ENCODE data around the gene OSTF1. TPM values are rescaled to one million over a fixed set of nuclear protein-coding genes. Genes with fewer than 3 reads are reported as not detected.

OSTF1 gene
- total RNA-seq, 1 donor from 2014 or later: 13.3 TPM

DNA sequence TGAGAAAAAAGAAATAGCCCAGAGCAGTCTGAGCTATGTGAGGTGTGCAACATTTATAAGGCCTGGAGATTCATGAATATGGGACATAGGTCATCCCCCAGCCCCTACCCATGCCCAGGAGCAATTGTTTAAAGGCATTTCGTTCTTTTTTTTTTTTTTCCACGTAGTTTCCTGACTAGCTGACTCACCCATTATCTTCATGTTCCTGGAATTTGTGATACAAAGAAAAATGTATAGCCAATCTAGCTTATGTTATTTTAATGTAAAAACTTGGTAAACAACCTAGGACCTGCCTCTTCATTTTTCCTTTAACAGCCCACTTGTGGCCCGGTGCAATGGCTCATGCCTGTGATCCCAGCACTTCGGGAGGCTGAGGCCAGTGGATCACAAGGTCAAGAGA lies 81.3 kb downstream of the OSTF1 start:
- TF ChIP-seq, protein P1, sequence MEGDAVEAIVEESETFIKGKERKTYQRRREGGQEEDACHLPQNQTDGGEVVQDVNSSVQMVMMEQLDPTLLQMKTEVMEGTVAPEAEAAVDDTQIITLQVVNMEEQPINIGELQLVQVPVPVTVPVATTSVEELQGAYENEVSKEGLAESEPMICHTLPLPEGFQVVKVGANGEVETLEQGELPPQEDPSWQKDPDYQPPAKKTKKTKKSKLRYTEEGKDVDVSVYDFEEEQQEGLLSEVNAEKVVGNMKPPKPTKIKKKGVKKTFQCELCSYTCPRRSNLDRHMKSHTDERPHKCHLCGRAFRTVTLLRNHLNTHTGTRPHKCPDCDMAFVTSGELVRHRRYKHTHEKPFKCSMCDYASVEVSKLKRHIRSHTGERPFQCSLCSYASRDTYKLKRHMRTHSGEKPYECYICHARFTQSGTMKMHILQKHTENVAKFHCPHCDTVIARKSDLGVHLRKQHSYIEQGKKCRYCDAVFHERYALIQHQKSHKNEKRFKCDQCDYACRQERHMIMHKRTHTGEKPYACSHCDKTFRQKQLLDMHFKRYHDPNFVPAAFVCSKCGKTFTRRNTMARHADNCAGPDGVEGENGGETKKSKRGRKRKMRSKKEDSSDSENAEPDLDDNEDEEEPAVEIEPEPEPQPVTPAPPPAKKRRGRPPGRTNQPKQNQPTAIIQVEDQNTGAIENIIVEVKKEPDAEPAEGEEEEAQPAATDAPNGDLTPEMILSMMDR (IDR thresholded peaks at IDR 0.05; ENCODE audit: unreplicated experiment): no peak
- Mint-ChIP-seq H3K4me3 (no peak overlapping the region), H3K27me3 (ENCODE audit: low read depth) (no peaks in the 10 kb centered on the region), H3K4me1 (no peaks in the 10 kb centered on the region), H3K27ac (no peak overlapping the region), H3K9me3 (peaks cover 38% of the 10 kb centered on the region), H3K36me3 (peaks cover 31% of the 10 kb centered on the region)
- no peak for DNase-seq (ENCODE audit: low spot score in 2 of 2, unreplicated experiment in 2 of 2)

DNA sequence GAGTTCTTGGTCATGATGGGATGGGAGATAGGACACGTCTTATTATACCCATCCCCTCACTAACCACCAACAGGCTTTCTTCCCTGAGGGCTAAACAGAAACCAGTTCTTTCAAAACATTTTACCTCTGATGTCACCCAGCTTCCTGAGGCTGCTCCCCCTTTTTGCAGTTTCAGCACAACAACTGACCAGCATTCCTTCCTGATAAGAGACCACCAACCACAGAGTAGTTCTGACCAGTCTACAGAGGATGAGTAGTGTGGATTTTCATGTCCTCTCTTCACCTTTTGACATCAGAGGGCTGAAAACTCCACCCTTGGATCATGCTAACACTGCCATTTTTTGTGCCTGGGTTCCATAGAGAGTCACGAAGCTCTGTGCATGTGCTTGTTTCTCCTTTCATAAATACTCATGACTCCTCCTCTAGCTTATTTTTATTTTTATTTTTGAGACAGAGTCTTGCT lies 82.6 kb downstream of the OSTF1 start:
- Mint-ChIP-seq H3K4me3 (no peak overlapping the region), H3K4me1 (no peaks in the 10 kb centered on the region), H3K9me3 (peaks cover 25% of the 10 kb centered on the region), H3K27ac (no peak overlapping the region), H3K27me3 (ENCODE audit: low read depth) (no peaks in the 10 kb centered on the region), H3K36me3 (peaks cover 23% of the 10 kb centered on the region)
- DNase-seq (ENCODE audit: low spot score in 2 of 2, unreplicated experiment in 2 of 2): no peak
- TF ChIP-seq, protein P1 (IDR thresholded peaks at IDR 0.05; ENCODE audit: unreplicated experiment): no peak

DNA sequence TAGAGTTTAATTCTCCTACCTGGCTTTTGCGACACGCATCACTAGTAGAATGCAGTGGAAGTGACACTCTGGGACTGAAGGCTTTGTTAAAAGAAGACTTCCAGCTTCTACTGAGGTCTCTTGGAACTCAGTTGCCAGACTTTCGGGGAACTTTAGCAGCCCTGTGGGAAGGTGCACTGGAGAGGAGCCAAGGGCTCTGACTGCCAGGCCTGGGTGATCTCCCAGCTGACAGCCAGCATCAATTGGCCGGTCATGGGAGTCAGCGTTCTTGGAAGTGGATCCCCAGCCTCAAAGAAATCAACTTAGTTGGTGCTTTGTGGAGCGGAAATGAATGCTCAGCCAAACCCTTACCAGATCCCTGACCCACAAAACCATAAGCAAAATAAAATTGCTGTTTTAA lies 87.1 kb downstream of the OSTF1 start:
- H3K9me3 Mint-ChIP-seq: peaks cover 16% of the 10 kb centered on the region
- TF ChIP-seq, protein P1 (IDR thresholded peaks at IDR 0.05; ENCODE audit: unreplicated experiment): no peak
- peaks cover 5% of the 10 kb centered on the region for H3K4me1 Mint-ChIP-seq
- H3K36me3 Mint-ChIP-seq: peaks cover 3% of the 10 kb centered on the region
- no peak overlapping the region for H3K27ac Mint-ChIP-seq
- H3K27me3 Mint-ChIP-seq (ENCODE audit: low read depth): no peaks in the 10 kb centered on the region
- DNase-seq (ENCODE audit: low spot score in 2 of 2, unreplicated experiment in 2 of 2): no peak
- no peak overlapping the region for H3K4me3 Mint-ChIP-seq

DNA sequence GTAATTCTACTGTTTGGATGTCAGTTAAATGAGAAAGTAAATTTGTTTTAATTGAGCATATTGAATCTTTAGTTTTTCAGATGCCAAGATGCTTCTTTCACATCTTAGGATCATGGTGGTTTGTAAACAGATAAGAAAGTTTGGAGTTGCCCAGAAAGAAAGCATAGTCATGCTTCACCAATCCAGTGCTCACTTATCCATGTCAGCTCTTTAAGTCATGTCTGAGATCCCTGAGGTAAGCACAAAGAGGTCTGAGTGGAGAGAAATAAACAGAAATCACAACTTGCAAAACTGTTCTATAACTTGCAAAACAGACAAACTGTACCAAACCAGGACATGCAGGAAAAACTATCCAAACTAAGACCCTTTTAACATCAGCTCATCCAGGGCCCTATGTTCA lies 87.7 kb downstream of the OSTF1 start:
- Mint-ChIP-seq H3K27me3 (ENCODE audit: low read depth) (no peaks in the 10 kb centered on the region), H3K4me1 (peaks cover 5% of the 10 kb centered on the region), H3K27ac (no peak overlapping the region)

DNA sequence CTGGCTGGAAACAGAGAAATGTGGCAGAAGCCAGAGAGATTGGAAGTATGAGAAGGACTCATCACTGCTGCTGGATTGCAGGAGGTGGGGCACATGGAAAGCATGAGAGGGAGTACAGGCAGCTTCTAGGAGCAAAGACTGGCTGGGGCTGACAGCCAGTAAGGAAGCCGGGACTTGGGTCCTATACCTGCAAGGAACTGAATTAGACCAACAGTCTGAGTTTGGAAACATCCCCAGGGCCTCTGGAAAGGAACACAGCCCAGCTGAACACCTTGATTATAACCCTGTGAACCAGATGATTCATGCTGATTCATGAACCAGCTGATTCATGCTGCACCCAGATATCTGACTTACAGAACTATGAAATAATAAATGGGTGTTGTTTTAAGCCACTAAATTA lies 93.4 kb downstream of the OSTF1 start:
- no peak for DNase-seq (ENCODE audit: low spot score in 2 of 2, unreplicated experiment in 2 of 2)
- H3K27me3 Mint-ChIP-seq (ENCODE audit: low read depth): no peaks in the 10 kb centered on the region
- peaks cover 3% of the 10 kb centered on the region for H3K36me3 Mint-ChIP-seq
- no peak overlapping the region for H3K4me3 Mint-ChIP-seq
- H3K4me1 Mint-ChIP-seq: no peaks in the 10 kb centered on the region
- TF ChIP-seq, protein P1 (IDR thresholded peaks at IDR 0.05; ENCODE audit: unreplicated experiment): no peak
- no peak overlapping the region for H3K27ac Mint-ChIP-seq
- H3K9me3 Mint-ChIP-seq: peaks cover 17% of the 10 kb centered on the region

More for the DNA sequence above, 87.7 kb downstream of the OSTF1 start:
- Mint-ChIP-seq H3K4me3 (no peak overlapping the region), H3K9me3 (peaks cover 17% of the 10 kb centered on the region), H3K36me3 (peaks cover 3% of the 10 kb centered on the region)
- DNase-seq (ENCODE audit: low spot score in 2 of 2, unreplicated experiment in 2 of 2): no peak
- TF ChIP-seq, protein P1 (IDR thresholded peaks at IDR 0.05; ENCODE audit: unreplicated experiment): no peak

DNA sequence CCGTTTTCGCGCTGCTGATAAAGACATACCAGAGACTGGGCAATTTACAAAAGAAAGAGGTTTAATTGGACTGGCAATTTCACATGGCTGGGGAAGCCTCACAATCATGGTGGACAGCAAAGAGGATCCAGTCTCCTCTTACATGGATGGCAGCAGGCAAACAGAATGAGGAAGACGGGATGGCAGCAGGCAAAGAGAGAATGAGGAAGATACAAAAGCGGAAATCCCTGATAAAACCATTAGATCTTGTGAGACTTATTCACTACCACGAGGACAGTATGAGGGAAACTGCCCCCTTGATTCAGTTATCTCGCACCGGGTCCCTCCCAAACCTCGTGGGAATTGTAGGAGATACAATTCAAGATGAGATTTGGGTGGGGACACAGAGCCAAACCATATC lies 95.0 kb downstream of the OSTF1 start:
- no peaks in the 10 kb centered on the region for H3K27me3 Mint-ChIP-seq (ENCODE audit: low read depth)
- TF ChIP-seq, protein P1 (IDR thresholded peaks at IDR 0.05; ENCODE audit: unreplicated experiment): no peak
- no peak overlapping the region for H3K4me3 Mint-ChIP-seq
- DNase-seq (ENCODE audit: low spot score in 2 of 2, unreplicated experiment in 2 of 2): no peak
- H3K4me1 Mint-ChIP-seq: no peaks in the 10 kb centered on the region
- H3K27ac Mint-ChIP-seq: no peak overlapping the region
- peaks cover 3% of the 10 kb centered on the region for H3K36me3 Mint-ChIP-seq
- peaks cover 17% of the 10 kb centered on the region for H3K9me3 Mint-ChIP-seq

Data from mesothelial cell of epicardium (in vitro differentiated cells).